ENCODE measurements around the gene SIT1.

SIT1 gene

GRCh38 chr9:35682520-35683315, 32.0 kb upstream of the SIT1 start:
- TF ChIP-seq CTCF (IDR thresholded peaks at IDR 0.05; ENCODE audit: low read depth, low read length), result no peak
- no peak for DNase-seq (ENCODE audit: low read depth in 2 of 2)
- H3K4me3 ChIP-seq (replicated peaks in 1 of 2; ENCODE audit: low read depth in 2 of 2, low read length in 2 of 2), result no peak overlapping the region

DNA sequence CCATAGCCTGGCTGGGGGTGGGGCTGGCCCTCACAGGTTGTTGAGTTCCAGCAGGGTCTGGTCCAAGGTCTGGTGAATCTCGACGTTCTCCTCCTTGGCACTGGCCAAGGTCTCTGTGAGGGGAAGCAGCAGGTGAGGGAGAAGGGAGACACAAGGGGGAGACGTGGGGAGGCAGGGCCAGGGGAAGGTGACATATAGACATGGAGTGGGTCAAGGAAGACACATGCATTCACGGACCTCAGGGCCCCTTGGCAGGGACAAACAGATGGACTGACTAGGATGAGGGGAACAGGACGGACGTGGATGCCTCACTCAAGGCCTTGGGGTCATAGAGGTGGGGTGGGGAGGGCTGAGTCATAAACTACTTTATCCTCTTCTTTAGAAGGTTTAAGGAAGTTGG, 31.3 kb upstream of the SIT1 start:
- DNase-seq (ENCODE audit: low read depth in 2 of 2), result peak in 1 of 2 donors; percentile 28
- no peak overlapping the region for H3K4me3 ChIP-seq (replicated peaks in 1 of 2; ENCODE audit: low read depth in 2 of 2, low read length in 2 of 2)
- no peak for TF ChIP-seq CTCF (IDR thresholded peaks at IDR 0.05; ENCODE audit: low read depth, low read length)

- H3K4me3 ChIP-seq (replicated peaks in 1 of 2; ENCODE audit: low read depth in 2 of 2, low read length in 2 of 2), result no peak overlapping the region
- no peak for TF ChIP-seq CTCF (IDR thresholded peaks at IDR 0.05; ENCODE audit: low read depth, low read length)
- DNase-seq (ENCODE audit: low read depth in 2 of 2), result peak; percentile 35 to 42
Measured at GRCh38 chr9:35681341-35682002, 30.7 kb upstream of the SIT1 start.

GRCh38 chr9:35680331-35681105, 29.8 kb upstream of the SIT1 start:
- TF ChIP-seq CTCF (IDR thresholded peaks at IDR 0.05; ENCODE audit: low read depth, low read length), result no peak
- peak; percentile 62 to 67 for DNase-seq (ENCODE audit: low read depth in 2 of 2)
- H3K4me3 ChIP-seq (replicated peaks in 1 of 2; ENCODE audit: low read depth in 2 of 2, low read length in 2 of 2), result no peak overlapping the region

GRCh38 chr9:35679766-35680330, 29.1 kb upstream of the SIT1 start:
- DNase-seq (ENCODE audit: low read depth in 2 of 2), result no peak
- no peak for TF ChIP-seq CTCF (IDR thresholded peaks at IDR 0.05; ENCODE audit: low read depth, low read length)
- no peak overlapping the region for H3K4me3 ChIP-seq (replicated peaks in 1 of 2; ENCODE audit: low read depth in 2 of 2, low read length in 2 of 2)

DNA sequence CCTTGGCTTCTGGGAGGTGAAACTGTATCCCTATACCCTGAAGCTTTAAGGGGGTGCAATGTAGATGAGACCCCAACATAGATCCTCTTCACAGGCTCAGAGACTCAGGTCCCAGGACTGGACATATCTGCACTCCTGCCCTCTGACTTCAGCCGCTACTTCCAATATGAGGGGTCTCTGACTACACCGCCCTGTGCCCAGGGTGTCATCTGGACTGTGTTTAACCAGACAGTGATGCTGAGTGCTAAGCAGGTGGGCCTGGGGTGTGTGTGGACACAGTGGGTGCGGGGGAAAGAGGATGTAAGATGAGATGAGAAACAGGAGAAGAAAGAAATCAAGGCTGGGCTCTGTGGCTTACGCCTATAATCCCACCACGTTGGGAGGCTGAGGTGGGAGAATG, 28.4 kb upstream of the SIT1 start:
- DNase-seq (ENCODE audit: low read depth in 2 of 2), result no peak
- TF ChIP-seq CTCF (IDR thresholded peaks at IDR 0.05; ENCODE audit: low read depth, low read length), result no peak
- H3K4me3 ChIP-seq (replicated peaks in 1 of 2; ENCODE audit: low read depth in 2 of 2, low read length in 2 of 2), result no peak overlapping the region

Data from cardiac fibroblast (primary cell).